ENCODE results near the gene NDUFA6.
"Not testable (repeated sequence)": the region's sequence is repeated elsewhere in the genome, so short reads cannot be mapped to it uniquely, and the experiment has no call there.

The NDUFA6 gene

GRCh38 chr22:42111798-42112197, 21.2 kb upstream of the NDUFA6 start:
- no peak for DNase-seq

GRCh38 chr22:42108848-42109247, 18.3 kb upstream of the NDUFA6 start:
- no peak for DNase-seq

GRCh38 chr22:42104332-42104860, 13.8 kb upstream of the NDUFA6 start:
- not testable (repeated sequence) for DNase-seq

GRCh38 chr22:42101199-42101598, 10.6 kb upstream of the NDUFA6 start:
- no peak for DNase-seq

GRCh38 chr22:42091455-42091782, 847 bp upstream of the NDUFA6 start:
- DNase-seq = no peak

- DNase-seq = no peak
Measured at GRCh38 chr22:42086051-42086450, 4.5 kb downstream of the NDUFA6 start.

GRCh38 chr22:42084874-42085273, 5.7 kb downstream of the NDUFA6 start:
- DNase-seq = no peak

- DNase-seq = no peak
Measured at GRCh38 chr22:42083119-42083518, 7.5 kb downstream of the NDUFA6 start.

GRCh38 chr22:42080287-42080686, 10.3 kb downstream of the NDUFA6 start:
- DNase-seq = no peak

GRCh38 chr22:42079319-42080251, 11.0 kb downstream of the NDUFA6 start, which contains the start of gene SMDT1:
SMDT1 (plus strand) TSS chr22:42079700; CDS start chr22:42079769, 69 bp downstream.
- DNase-seq = peak; percentile 98

GRCh38 chr22:42078469-42079318, 11.9 kb downstream of the NDUFA6 start:
- DNase-seq = no peak

- no peak for DNase-seq
Measured at GRCh38 chr22:42077486-42078125, 13.0 kb downstream of the NDUFA6 start.

GRCh38 chr22:42076764-42077485, 13.6 kb downstream of the NDUFA6 start:
- DNase-seq = no peak

- DNase-seq = no peak
Measured at GRCh38 chr22:42074846-42075676, 15.5 kb downstream of the NDUFA6 start.

- no peak for DNase-seq
Measured at GRCh38 chr22:42074132-42074811, 16.3 kb downstream of the NDUFA6 start, which contains the start of gene PHETA2. PHETA2 (plus strand) TSS chr22:42074248; CDS start chr22:42077294, 3,046 bp downstream.

- no peak for DNase-seq
Measured at GRCh38 chr22:42073621-42074041, 16.9 kb downstream of the NDUFA6 start.

- no peak for DNase-seq
Measured at GRCh38 chr22:42072606-42073330, 17.8 kb downstream of the NDUFA6 start.

- DNase-seq = not testable (repeated sequence)
Measured at GRCh38 chr22:42071508-42071907, 19.1 kb downstream of the NDUFA6 start.

- DNase-seq = peak; percentile 92
Measured at GRCh38 chr22:42070517-42071422, 19.8 kb downstream of the NDUFA6 start, which contains the start of gene NAGA. NAGA (minus strand) TSS chr22:42070812; CDS start chr22:42070297, 515 bp downstream.
